Erythroblast (primary cell): ENCODE data around the gene FBLN5.

Experiments
- GATA1 ChIP-seq: IDR thresholded peaks from 2 replicates; pipeline ENCODE4 v1.6.1; 2011; ENCODE audit warnings: low read depth, mild to moderate bottlenecking, control low read depth, low read length, moderate library complexity
- POLR2A ChIP-seq: IDR thresholded peaks from 2 replicates; pipeline ENCODE4 v1.6.1; 2011; ENCODE audit warnings: mild to moderate bottlenecking, low read length

DNA sequence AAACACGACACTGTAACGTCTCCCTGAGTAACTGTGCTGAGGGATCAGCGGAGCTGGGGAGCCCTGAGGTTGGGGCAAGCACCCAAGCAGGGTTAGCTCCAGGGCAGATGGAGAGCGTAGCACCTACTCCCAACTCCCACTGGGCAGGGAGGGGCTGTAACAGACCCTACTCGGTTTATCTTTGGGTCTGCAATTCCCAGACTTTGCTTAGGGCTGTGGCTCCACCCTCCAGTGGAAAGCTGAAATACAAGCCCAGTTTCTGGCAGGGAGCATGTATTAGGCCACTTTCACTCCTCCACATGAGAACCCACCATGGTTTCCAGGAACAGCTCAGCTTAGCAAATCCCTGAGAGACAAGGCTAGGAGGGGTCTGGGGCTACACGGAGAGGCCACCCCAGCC, 62.8 kb downstream of the FBLN5 start:
- no peak for TF ChIP-seq POLR2A
- TF ChIP-seq GATA1: no peak
